Kasumi-1 (cell line): ENCODE measurements around the gene UFSP1.

ENCODE experiments used
- DNase-seq, 2 experiments: peaks; one replicate each; lab custom pipeline; 2025; lab: John Stamatoyannopoulos, UW

The UFSP1 gene

DNA sequence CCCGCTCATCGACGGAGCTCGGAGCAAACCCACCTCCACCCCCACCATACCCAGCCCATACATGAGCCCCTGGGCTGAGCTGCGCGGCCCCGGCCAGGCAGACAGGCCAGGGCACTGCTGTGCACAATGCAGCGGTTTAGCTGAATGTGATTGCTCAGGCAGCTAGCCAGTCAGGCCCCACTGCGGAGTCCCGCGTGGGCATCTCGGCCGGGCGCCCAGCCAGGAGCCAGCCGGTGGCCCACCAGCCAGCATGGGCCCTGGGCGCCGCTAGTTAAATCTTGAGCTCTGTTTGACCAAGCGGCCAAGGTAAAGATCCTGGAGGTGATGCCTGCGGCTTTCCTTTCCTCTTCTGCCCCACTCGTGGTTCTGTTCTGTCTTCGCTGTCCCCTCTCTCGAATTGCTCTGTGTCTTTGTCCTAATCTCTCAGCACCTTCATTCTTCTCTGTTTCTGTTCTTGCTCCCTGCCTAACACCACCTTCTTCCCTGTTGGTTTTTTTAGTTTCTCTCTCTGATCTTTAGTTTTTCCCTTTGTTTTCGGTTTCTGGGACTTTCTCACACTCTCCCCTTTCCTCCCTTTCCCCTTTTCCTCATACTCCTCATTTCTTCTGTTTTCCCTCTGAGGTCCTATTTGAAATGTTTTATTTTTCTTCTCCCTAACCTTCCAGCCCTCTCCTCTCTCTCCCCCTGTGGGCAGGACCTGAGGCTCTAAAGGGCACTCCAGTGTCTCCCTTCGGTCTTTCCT is 6.6 kb downstream of the UFSP1 start:
- no peak for DNase-seq

- DNase-seq, result no peak
Measured at GRCh38 chr7:100882201-100882600, 7.3 kb downstream of the UFSP1 start.

DNA sequence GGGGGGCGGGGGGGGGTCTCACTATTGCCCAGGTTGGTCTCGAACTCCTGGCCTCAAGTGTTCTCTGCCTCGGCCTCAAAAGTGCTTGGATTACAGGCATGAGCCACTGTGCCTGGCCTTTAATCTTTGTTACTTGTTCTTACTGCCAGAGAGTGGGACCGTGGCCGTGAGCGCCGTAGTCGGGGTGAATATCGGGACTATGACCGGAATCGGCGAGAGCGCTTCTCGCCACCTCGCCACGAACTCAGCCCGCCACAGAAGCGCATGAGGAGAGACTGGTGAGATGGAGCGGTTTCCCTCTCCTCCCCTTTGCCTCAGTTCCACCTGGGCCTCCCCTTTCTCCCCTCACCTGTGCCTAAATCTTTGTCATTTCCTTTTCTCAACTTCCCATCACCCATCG is 8.4 kb downstream of the UFSP1 start:
- no peak for DNase-seq

DNA sequence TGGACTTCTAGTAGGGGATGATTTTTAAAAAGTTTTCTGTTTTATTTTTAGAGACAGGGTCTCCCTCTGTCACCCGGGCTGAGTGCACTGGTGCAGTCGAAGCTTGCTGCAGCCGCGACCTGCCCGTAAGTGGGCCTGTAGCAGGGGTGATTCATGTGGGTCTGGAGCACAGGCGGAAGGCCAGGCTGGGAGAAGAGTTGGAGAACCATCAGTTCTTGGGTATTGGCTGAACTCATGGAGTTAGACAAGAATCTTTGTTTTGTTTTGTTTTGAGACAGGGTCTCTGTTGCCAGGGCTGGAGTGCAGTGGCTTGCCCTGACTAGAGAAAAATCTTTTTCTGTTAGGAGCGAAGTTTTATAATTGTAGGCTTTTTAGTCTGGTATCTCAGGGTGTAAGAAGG is 8.9 kb downstream of the UFSP1 start:
- DNase-seq, result no peak

DNA sequence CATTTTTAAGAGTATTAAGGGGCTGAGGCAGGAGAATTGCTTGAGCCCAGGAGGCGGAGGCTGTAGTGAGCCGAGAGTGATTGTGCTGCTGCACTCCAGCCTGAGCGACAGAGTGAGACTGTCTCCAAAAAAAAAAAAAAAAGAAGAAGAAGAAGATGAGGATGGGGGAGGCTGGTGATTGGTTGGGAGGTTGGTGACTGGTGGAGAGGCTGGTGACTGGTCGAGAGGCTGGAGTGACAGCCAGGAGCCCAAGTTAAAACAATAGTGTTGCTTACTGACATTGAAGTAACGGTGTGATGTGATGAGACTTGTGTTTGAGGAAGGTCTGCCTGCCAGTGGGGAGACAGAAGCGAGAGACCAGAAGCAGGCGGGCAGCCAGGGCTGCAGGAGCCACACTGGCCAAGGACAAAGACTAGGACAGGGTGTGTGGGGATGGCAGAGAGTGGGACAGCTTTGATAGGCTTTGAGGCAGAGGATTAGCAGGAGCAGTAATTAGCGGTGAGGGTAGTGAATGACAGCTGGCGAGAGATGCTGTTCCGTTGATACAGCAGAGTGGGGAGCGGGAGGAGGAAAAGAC is 9.7 kb downstream of the UFSP1 start:
- no peak for DNase-seq

DNA sequence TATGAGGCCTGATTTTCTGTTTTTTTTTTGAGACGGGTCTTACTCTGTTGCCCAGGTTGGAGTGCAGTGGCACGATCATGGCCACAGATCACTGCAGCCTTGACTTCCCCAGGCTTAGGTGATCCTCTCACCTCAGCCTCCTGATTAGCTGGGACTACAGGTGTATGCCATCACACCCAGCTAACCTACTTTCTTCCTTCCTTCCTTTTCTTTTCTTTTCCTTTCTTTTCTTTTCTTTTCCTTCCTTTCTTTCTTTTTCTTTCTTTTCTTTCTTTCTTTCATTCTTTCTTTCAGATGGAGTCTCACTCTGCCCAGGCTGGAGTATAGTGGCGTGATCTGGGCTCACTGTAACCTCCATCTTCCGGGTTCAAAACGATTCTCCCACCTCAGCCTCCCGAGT is 10.8 kb downstream of the UFSP1 start:
- DNase-seq, result no peak

DNA sequence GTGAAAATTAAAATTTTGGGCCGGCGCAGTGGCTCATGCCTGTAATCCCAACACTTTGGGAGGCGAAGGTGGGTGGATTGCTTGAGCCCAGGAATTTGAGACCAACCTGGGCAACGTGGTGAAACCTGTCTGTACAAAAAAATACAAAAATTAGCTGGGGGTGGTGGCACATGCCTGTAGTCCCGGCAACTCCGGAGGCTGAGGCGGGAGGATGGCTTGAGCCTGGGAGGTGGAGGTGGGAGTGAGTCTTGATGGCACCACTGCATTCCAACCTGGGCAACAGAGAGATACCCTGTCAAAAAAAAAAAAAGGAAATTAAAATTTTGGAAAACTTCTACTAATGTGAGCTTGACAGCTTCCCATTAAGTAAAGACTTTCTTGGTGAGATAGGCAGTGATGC is 11.5 kb downstream of the UFSP1 start:
- DNase-seq, result no peak

- peak in 1 of 2 experiments; percentile 17 for DNase-seq
Measured at GRCh38 chr7:100875356-100875751, 14.2 kb downstream of the UFSP1 start.

DNA sequence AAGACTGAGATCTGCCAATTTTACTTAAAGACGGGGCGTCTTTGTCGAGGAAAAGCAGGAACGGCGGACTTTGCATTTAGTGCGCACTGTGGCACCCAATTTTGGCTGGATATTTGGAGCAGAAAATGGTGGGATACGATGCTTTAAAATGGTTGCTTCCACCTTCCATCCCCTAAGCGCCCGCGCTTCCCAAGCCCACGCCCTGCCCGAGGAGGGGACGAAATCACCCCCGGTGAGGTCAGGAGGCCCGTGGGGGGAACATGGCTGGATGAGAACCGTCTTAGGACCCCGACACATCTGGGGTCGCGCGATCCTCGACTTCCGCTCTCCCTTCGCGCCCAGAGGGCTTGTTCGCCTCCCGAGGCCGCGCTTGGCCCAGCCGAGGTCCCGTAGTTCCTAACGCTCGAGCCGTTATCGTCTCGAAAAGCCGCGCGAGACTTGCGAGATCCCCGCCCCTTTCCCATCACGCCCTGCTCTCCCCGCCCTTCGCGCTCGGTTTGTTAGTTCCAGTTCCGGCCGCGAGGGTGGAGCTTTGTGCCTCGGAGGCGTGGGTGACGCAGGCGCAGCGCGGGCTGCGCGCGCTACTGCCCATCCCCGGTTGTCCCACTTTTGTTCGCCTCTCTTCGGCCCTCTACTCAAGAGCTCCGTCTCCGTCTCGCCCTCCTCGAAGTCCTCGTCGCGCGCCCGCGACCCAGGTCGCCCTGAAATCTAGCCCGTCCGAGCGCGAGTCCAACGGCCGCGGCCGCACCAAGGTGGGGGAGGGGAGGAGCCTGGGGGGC is 14.7 kb downstream of the UFSP1 start, which contains the start of gene SRRT:
Gene SRRT, plus strand, starts transcription at position 527 of the 779 bp plus-strand sequence. CDS start 488 bp downstream, outside the sequence.
- peak; percentile 94 to 96 for DNase-seq

DNA sequence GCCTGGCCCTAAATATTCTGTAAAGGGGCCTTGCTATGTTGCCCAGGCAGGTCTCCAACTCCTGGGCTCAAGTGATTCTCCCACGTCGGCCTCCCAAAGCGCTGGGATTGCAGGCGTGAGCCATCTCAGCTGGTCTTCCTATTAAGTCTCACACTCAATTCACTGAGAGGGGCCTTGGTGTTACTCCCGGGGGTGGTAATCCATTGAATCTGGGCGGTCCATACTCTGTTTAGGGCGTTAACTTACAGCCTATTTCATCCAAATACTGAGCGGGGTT is 15.3 kb downstream of the UFSP1 start:
- DNase-seq, result no peak

DNA sequence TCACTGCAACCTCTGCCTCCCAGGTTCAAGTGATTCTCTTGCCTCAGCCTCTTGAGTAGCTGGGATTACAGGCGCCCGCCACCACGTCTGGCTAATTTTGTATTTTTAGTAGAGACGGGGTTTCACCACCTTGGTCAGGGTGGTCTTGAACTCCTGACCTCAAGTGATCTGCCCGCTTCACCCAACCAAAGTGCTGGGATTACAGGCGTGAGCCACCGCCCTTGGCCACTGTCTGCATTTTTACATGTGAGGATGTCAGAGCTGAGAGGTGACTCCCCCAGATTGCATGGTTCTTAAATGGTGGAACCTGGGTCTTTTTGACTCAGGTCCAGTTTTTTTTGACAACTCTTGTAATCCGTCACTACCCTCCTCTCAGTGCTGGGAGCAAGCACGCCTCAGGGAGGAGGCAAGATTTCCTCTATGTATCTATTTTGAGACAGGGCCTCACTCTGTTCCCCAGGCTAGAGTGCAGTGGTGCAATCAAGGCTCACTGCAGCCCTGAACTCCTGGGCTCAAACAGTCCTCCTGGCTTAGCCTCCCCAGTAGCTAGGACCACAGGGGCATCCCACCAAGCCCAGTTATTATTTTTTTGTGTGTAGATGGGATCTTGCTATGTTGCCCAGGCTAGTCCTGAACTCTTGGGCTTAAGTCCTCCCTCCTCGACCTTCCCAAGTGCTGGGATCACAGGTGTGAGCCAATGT is 15.8 kb downstream of the UFSP1 start:
- DNase-seq, result no peak

GRCh38 chr7:100867776-100868485 is 21.6 kb downstream of the UFSP1 start:
- DNase-seq, result no peak

DNA sequence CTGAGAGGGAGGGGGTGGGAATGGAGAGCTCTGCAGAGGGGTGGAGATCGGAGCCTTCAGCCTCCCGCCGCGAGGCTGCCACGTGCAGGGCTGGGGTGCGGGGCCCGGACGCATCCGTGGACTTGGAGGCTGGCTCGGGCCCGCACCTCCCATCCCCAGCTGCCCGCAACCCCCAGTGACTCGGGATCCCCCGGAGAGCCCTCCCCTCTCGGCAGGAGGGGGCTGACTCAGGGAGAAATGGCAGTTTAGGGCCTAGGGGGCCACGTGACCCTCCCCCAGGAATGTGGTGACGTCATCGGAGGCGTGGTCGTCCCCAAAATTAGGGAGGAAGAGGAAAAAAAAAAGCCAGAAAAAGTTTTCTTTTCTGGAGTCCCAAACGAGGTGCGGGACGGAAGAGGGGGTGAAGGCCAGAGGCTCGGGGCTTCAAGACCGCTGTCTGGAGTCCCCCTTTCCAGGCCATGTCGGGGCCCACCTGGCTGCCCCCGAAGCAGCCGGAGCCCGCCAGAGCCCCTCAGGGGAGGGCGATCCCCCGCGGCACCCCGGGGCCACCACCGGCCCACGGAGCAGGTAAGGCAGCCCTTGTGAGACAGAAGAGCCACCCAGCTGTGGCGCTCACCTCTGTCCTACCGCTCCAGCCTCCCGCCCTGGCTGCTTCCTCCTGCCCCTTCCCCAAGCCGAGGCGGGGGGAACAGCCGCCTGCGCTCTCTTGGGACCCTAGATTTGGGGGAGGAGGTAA is 22.3 kb downstream of the UFSP1 start, which contains the start of gene TRIP6:
Gene TRIP6, plus strand, starts transcription at position 348 of the 736 bp plus-strand sequence. Its CDS starts 111 bp downstream, at position 459.
- peak; percentile 18 to 42 for DNase-seq

DNA sequence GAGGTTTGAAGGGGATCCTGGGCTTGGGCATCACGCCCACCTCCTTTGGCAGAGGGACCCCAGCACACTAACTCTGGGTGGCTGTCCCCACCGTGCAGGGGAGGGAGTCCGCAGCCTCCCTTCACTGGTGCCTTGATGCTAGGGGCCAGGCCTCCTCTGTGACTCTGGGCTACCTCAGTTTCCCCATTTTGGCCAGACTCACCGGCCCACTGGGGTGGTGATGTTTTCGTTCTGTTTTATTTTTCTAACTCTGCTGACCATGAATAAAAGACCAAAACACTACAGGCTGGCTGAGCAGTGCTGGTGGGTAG is 22.8 kb downstream of the UFSP1 start:
- no peak for DNase-seq

DNA sequence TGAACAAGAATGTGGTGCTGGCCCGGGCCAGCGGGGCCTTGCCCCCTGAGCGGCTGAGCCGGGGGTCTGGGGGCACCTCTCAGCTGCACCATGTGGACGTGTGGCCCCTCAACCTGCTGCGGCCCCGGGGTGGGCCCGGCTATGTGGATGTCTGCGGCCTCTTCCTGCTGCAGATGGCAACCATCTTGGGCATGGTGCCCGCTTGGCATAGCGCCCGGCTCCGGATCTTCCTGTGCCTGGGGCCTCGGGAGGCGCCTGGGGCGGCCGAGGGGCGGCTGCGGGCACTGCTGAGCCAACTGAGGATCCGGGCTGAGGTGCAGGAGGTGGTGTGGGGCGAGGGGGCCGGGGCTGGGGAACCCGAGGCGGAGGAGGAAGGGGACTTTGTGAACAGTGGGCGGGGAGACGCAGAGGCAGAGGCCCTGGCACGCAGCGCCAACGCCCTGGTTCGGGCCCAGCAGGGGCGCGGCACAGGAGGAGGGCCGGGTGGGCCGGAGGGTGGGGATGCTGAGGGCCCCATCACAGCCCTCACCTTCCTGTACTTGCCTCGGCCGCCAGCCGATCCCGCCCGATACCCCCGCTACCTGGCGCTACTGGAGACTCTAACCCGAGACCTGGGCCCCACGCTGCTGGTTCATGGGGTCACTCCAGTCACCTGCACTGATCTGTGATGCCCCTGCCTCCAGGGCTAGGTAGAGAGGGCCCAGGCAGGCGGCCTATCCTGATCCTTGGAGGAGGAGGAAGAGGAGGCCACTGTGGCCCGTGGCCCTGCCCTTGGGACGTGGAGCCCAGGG is 23.4 kb downstream of the UFSP1 start:
- DNase-seq, result no peak

DNA sequence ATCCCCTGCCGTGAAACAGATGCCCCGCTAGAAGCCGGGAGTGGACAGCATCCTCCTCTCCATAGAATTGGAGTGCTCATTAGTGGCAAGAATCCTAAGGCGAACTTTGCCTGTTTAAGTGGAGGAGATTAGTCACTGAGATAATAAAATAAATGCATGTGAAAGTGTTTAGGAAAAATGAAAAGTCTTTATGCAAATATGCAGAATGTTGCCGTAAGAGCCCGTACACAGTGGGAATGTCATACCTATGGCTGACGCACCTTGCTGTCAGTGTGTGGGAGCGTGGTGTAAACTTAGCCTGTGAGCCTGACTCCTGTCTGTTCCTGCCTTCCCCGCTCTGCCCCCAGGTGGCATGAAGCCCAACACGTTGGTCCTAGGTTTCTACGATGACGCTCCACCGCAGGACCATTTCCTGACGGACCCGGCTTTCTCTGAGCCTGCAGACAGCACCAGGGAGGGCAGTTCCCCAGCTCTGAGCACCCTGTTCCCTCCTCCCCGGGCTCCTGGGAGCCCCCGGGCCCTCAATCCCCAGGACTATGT is 24.1 kb downstream of the UFSP1 start:
- DNase-seq, result no peak

- DNase-seq, result no peak
Measured at GRCh38 chr7:100864263-100864845, 25.2 kb downstream of the UFSP1 start.

GRCh38 chr7:100863406-100863950 is 26.0 kb downstream of the UFSP1 start:
- DNase-seq, result no peak

DNA sequence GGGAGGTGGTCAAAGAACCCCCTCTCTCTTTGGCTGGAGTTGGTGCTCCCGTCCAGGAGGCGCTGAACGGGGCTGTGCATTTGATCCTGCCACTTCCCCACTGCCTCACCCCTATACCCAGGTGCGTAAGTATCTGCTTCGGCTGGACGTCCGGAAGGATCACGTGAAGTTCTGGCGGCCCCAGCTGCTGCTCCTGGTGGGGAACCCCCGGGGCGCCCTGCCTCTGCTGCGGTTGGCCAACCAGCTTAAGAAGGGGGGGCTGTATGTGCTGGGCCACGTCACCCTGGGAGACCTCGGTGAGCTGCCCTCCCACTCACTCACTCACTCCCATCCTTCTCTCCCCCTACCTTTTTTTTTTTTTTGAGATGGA is 27.9 kb downstream of the UFSP1 start:
- DNase-seq, result no peak
